ENCODE results near the gene BAIAP2. TPM values are rescaled to one million over a fixed set of nuclear protein-coding genes. Genes with fewer than 3 reads are reported as not detected.

The BAIAP2 gene
- total and polyA plus RNA-seq, 2 of the 13 experiments (the other 11 are each of a cell fraction or from before 2014, with no cell fraction given), result 22.5 to 24.0 TPM

DNA sequence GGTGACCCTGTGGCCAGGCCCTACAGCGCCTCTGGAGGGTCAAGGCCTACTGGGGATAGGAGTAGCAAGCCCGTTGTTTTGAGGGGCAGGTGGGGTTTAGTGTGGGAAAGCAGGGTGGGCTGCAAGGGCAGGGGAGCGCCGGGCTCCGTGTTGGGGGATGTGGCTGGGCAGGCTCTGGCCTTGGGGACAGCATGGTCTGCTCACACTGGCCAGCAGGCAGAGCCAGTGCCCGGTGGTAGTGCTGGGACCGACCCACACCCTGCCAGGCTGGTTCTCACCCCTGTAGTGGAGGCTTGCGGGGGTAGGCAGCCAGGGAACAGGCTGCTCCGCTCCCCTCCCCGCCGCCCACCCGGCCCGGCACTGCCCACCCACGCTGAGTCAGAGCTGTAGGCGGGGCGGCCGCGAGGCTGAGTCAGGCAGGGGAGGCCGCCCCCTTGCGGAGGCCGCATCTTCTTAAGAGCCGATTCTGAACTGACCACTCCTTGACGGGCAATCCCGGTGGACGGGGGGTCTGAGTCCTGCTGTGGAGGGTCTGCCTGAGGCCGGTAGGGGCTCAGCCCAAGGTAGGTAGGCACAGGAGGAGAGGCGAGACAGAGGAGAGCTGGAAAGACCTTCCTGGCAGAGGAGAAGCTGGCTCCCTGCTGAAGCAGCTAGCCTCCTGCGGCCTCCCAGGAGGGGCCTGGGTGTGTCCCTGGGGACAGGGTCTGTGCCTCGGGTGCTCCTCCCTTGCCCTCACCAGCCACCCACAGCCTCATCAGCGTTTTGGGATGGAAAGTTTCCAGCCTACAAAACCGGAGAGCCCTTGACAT lies 62.4 kb downstream of the BAIAP2 start (continued):
- TF ChIP-seq ZMAT5 (CRISPR knock-in tag; IDR thresholded peaks at IDR 0.05; ENCODE audit: borderline replicate concordance, low read depth) (no peak), NCOA2 (CRISPR knock-in tag; IDR thresholded peaks at IDR 0.05) (no peak), FOXJ3 (CRISPR knock-in tag; IDR thresholded peaks at IDR 0.05; ENCODE audit: borderline replicate concordance) (no peak), RFX3 (CRISPR knock-in tag; IDR thresholded peaks at IDR 0.05) (no peak), ZNF883 (CRISPR knock-in tag; IDR thresholded peaks at IDR 0.05; ENCODE audit: not compliant biosample characterization) (no peak), ZNF710 (CRISPR knock-in tag; IDR thresholded peaks at IDR 0.05; ENCODE audit: borderline replicate concordance) (no peak), IKZF4 (CRISPR knock-in tag; IDR thresholded peaks at IDR 0.05; ENCODE audit: borderline replicate concordance, low read depth, not compliant biosample characterization) (no peak), ZNF460 (CRISPR knock-in tag; IDR thresholded peaks at IDR 0.05; ENCODE audit: borderline replicate concordance) (no peak), ZBTB7B (CRISPR knock-in tag; IDR thresholded peaks at IDR 0.05) (peak; percentile 96), BHLHE40 (IDR thresholded peaks at IDR 0.05; ENCODE audit: low read length) (no peak), ZSCAN31 (CRISPR knock-in tag; IDR thresholded peaks at IDR 0.05; ENCODE audit: low read depth) (no peak), ZFP90 (CRISPR knock-in tag; IDR thresholded peaks at IDR 0.05; ENCODE audit: borderline replicate concordance) (no peak), ZNF772 (CRISPR knock-in tag; IDR thresholded peaks at IDR 0.05) (peak; percentile 28; the same call in 1 of the 2 replicates), ZNF33A (CRISPR knock-in tag; IDR thresholded peaks at IDR 0.05; ENCODE audit: borderline replicate concordance) (no peak), PRMT3 (CRISPR knock-in tag; IDR thresholded peaks at IDR 0.05; ENCODE audit: borderline replicate concordance, low read depth) (no peak), KAT7 (CRISPR knock-in tag; IDR thresholded peaks at IDR 0.05; ENCODE audit: borderline replicate concordance) (peak; percentile 27; the same call in 1 of the 2 replicates), ZNF839 (CRISPR knock-in tag; IDR thresholded peaks at IDR 0.05; ENCODE audit: borderline replicate concordance) (no peak), ZNF670 (CRISPR knock-in tag; IDR thresholded peaks at IDR 0.05; ENCODE audit: borderline replicate concordance) (no peak), SRF (IDR thresholded peaks at IDR 0.05; ENCODE audit: low read depth, low read length) (no peak), ZNF354B (CRISPR knock-in tag; IDR thresholded peaks at IDR 0.05) (no peak), ZNF562 (CRISPR knock-in tag; IDR thresholded peaks at IDR 0.05; ENCODE audit: borderline replicate concordance) (no peak), RAD51 (IDR thresholded peaks at IDR 0.05; ENCODE audit: borderline replicate concordance) (no peak), ZNF672 (CRISPR knock-in tag; IDR thresholded peaks at IDR 0.05) (no peak), ZFY (CRISPR knock-in tag; IDR thresholded peaks at IDR 0.05) (0 out of 2 replicates have a peak, but pooled peaks have one; percentile 33)
- TF ChIP-seq, protein P1, sequence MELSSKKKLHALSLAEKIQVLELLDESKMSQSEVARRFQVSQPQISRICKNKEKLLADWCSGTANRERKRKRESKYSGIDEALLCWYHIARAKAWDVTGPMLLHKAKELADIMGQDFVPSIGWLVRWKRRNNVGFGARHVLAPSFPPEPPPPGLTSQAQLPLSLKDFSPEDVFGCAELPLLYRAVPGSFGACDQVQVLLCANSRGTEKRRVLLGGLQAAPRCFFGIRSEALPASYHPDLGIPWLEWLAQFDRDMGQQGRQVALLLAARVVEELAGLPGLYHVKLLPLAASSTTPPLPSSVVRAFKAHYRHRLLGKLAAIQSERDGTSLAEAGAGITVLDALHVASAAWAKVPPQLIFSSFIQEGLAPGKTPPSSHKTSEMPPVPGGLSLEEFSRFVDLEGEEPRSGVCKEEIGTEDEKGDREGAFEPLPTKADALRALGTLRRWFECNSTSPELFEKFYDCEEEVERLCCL (CRISPR knock-in tag; IDR thresholded peaks at IDR 0.05; ENCODE audit: borderline replicate concordance), result no peak
- TF ChIP-seq, protein P2, sequence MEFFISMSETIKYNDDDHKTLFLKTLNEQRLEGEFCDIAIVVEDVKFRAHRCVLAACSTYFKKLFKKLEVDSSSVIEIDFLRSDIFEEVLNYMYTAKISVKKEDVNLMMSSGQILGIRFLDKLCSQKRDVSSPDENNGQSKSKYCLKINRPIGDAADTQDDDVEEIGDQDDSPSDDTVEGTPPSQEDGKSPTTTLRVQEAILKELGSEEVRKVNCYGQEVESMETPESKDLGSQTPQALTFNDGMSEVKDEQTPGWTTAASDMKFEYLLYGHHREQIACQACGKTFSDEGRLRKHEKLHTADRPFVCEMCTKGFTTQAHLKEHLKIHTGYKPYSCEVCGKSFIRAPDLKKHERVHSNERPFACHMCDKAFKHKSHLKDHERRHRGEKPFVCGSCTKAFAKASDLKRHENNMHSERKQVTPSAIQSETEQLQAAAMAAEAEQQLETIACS (CRISPR knock-in tag; IDR thresholded peaks at IDR 0.05), result no peak
